Spleen (tissue), 7 donors: ENCODE results near the gene TNFRSF1B.

Source experiments
- CTCF ChIP-seq, 11 experiments: fragments of 200-600 bp in 7 of 11; fragments of 450-650 bp in 4 of 11; sonication (generic) in 4 of 11; IDR thresholded peaks in 8 of 11; conservative IDR thresholded peaks in 3 of 11; 1 replicate in 7 of 11; 2 replicates in 4 of 11; pipeline versions ENCODE4 v1.4.0 to v1.8.0; 2016 to 2021; ENCODE audit warnings: antibody characterized with exemption in 11 of 11, inconsistent platforms in 4 of 11, mild to moderate bottlenecking in 1 of 11
- POLR2A ChIP-seq, 3 donors: fragments of 450-650 bp; IDR thresholded peaks; one replicate each; pipeline ENCODE4 v1.5.1; 2017; ENCODE audit warnings: antibody characterized with exemption in 3 of 3, mild to moderate bottlenecking in 1 of 3
- POLR2AphosphoS5 ChIP-seq, 3 donors: sonication (generic); formaldehyde crosslinking; IDR thresholded peaks; one replicate each; pipeline ENCODE4 v1.5.1; 2017; ENCODE audit warnings: antibody characterized with exemption in 3 of 3
- donor health status: DM: no; HTN: no; CAD: no; lungs with moderate emphysema.
- donor health status: DM: no; HTN: no; CAD: no.
- donor health status: DM: no; HTN: no; CAD: no.

GRCh38 chr1:12200208-12200607 lies 33.4 kb downstream of the TNFRSF1B start:
- TF ChIP-seq CTCF (IDR thresholded peaks at IDR 0.05 in 8 of 11, conservative IDR thresholded peaks at IDR 0.05 in 3 of 11) (no peak), POLR2AphosphoS5 (IDR thresholded peaks at IDR 0.05) (no peak), POLR2A (IDR thresholded peaks at IDR 0.05) (no peak)
